GM18867 (cell line): ENCODE results near the gene STRC.
"Not testable (repeated sequence)": the region's sequence is repeated elsewhere in the genome, so short reads cannot be mapped to it uniquely, and the experiment has no call there.

Experiments
- ATAC-seq: cut with Tn5 transposase; IDR thresholded peaks from one replicate; pipeline ENCODE4 v1.9.1; 2021; ENCODE audit warnings: mild to moderate bottlenecking, moderate library complexity; ENCODE audit not compliant: unreplicated experiment

The STRC gene

GRCh38 chr15:43618700-43619099, at the start of gene STRC:
TSS of gene STRC (minus strand) at chr15:43618800. CDS start at chr15:43618722, 78 bp downstream.
- not testable (repeated sequence) for ATAC-seq

GRCh38 chr15:43666177-43666576, 47.6 kb upstream of the STRC start:
- ATAC-seq = not testable (repeated sequence)

- not testable (repeated sequence) for ATAC-seq
Measured at GRCh38 chr15:43663333-43663732, 44.7 kb upstream of the STRC start.

- ATAC-seq = not testable (repeated sequence)
Measured at GRCh38 chr15:43662293-43662692, 43.7 kb upstream of the STRC start.

GRCh38 chr15:43659727-43660126, 41.1 kb upstream of the STRC start:
- ATAC-seq = not testable (repeated sequence)

- ATAC-seq = not testable (repeated sequence)
Measured at GRCh38 chr15:43649430-43649926, 30.9 kb upstream of the STRC start.

- no peak for ATAC-seq
Measured at GRCh38 chr15:43648649-43649429, 30.2 kb upstream of the STRC start, which contains the start of gene CATSPER2. TSS of gene CATSPER2 (minus strand) at chr15:43648844. CDS start at chr15:43648061, 783 bp downstream.

- peak; percentile 82 for ATAC-seq
Measured at GRCh38 chr15:43638464-43639204, 20.0 kb upstream of the STRC start.

GRCh38 chr15:43626937-43627336, 8.3 kb upstream of the STRC start:
- not testable (repeated sequence) for ATAC-seq

GRCh38 chr15:43625106-43625505, 6.5 kb upstream of the STRC start:
- no peak for ATAC-seq

- not testable (repeated sequence) for ATAC-seq
Measured at GRCh38 chr15:43622068-43622799, 3.6 kb upstream of the STRC start.

GRCh38 chr15:43617750-43618149, 850 bp downstream of the STRC start:
- not testable (repeated sequence) for ATAC-seq

- not testable (repeated sequence) for ATAC-seq
Measured at GRCh38 chr15:43602233-43602632, 16.4 kb downstream of the STRC start.

GRCh38 chr15:43600200-43600599, 18.4 kb downstream of the STRC start:
- ATAC-seq = not testable (repeated sequence)

- ATAC-seq = not testable (repeated sequence)
Measured at GRCh38 chr15:43599131-43599530, 19.5 kb downstream of the STRC start.

GRCh38 chr15:43593328-43594190, 25.0 kb downstream of the STRC start, which contains the start of gene CKMT1B:
TSS of gene CKMT1B (plus strand) at chr15:43594027. CDS start at chr15:43594219, 192 bp downstream.
- ATAC-seq = not testable (repeated sequence)

GRCh38 chr15:43592841-43593240, 25.8 kb downstream of the STRC start:
- ATAC-seq = not testable (repeated sequence)

GRCh38 chr15:43589778-43590466, 28.7 kb downstream of the STRC start, which contains the start of gene PPIP5K1:
TSS of gene PPIP5K1 (minus strand) at chr15:43590208. CDS start at chr15:43584504, 5,704 bp downstream.
- ATAC-seq = peak; percentile 97

GRCh38 chr15:43574607-43575006, 44.0 kb downstream of the STRC start:
- ATAC-seq = not testable (repeated sequence)
